Heart right ventricle (tissue), 16 donors: ENCODE measurements around the gene GAPDH. TPM values are rescaled to one million over a fixed set of nuclear protein-coding genes. Genes with fewer than 3 reads are reported as not detected.
"Not testable (repeated sequence)": the region's sequence is repeated elsewhere in the genome, so short reads cannot be mapped to it uniquely, and the experiment has no call there.

Experiments
- ATAC-seq, 8 donors: fragments of 200-7000 bp; cut with Tn5 transposase; one replicate each; pipeline ENCODE4 v1.9.1; 2020; ENCODE audit warnings: mild to moderate bottlenecking in 8 of 8, moderate library complexity in 8 of 8, moderate number of reproducible peaks in 1 of 8
- DNase-seq, 2 donors: peaks; one replicate each; pipeline ENCODE4 v3.0.0-alpha.2; 2020
- H3K27ac ChIP-seq, 10 donors: fragments of 200-600 bp; sonication (generic) in 2 of 10; one replicate each; pipeline versions ENCODE4 v1.5.0 to v1.8.0; 2020 to 2022; ENCODE audit warnings: mild to moderate bottlenecking in 3 of 10
- H3K27me3 ChIP-seq, 7 donors: fragments of 200-600 bp; one replicate each; pipeline ENCODE4 v1.8.0; 2021 to 2022; ENCODE audit warnings: mild to moderate bottlenecking in 2 of 7
- H3K36me3 ChIP-seq, 9 donors: fragments of 200-600 bp; sonication (generic) in 1 of 9; one replicate each; pipeline versions ENCODE4 v1.5.0 to v1.8.0; 2020 to 2022; ENCODE audit warnings: mild to moderate bottlenecking in 2 of 9
- H3K4me1 ChIP-seq, 9 donors: fragments of 200-600 bp; sonication (generic) in 1 of 9; one replicate each; pipeline versions ENCODE4 v1.5.0 to v1.8.0; 2020 to 2022; ENCODE audit warnings: mild to moderate bottlenecking in 4 of 9
- H3K4me3 ChIP-seq, 10 donors: fragments of 200-600 bp; sonication (generic) in 2 of 10; one replicate each; pipeline versions ENCODE4 v1.5.0 to v1.8.0; 2020 to 2022; ENCODE audit warnings: mild to moderate bottlenecking in 7 of 10, moderate library complexity in 2 of 10
- H3K9me3 ChIP-seq, 11 donors: fragments of 200-600 bp in 10 of 11; sonication (generic) in 2 of 11; one replicate each; pipeline versions ENCODE4 v1.5.0 to v1.8.0; 2013 to 2022; ENCODE audit warnings: mild to moderate bottlenecking in 2 of 11, control low read depth in 1 of 11, moderate library complexity in 1 of 11
- WGBS, 2 donors: extraction: QIAGEN DNeasy Blood & Tissue Kit; methylation state at CpG; one replicate each; pipeline ENCODE4 v1.1.7; 2013; ENCODE audit warnings: inconsistent platforms in 1 of 2; 5-methylcytosine and 5-hydroxymethylcytosine counted together
- intact Hi-C, 10 donors: fragments of 100-400 bp; cut with DNase I; formaldehyde crosslinking; loops; one replicate each; pipeline versions ENCODE4 v1.11.1 to v1.14.2; 2022
- polyA plus RNA-seq, 2 donors: library from polyadenylated mRNA; stranded (reverse); fragments of 200-250 nt; gene quantifications; one replicate each; pipeline ENCODE4 v1.2.3, GENCODE V29; 2013
- total RNA-seq, 10 donors: library from RNA; stranded (reverse); fragmentation: NEBNext Ultra II Directional in 3 of 10; extraction: Animal tissue kit (Norgen Biotek cat#: 25700) in 3 of 10; gene quantifications; one replicate each; pipeline versions ENCODE4 v1.2.1 to v1.2.4, GENCODE V29; 2021 to 2023
- TF ChIP-seq, protein P1 (sequence below), 9 donors: fragments of 200-600 bp; sonication (generic) in 2 of 9; IDR thresholded peaks; one replicate each; pipeline versions ENCODE4 v1.5.0 to v1.8.0; 2021 to 2022; ENCODE audit warnings: antibody characterized with exemption in 9 of 9, mild to moderate bottlenecking in 5 of 9, moderate library complexity in 1 of 9
- donor health status: Arrhythmogenic right ventricular cardiomyopathy.
- donor health status: ischemic (EF 13 %, LVEDD 7.1; RV severe dilation, severe dysfunction).
- donor health status: healthy with polysubstance abuse.
- donor health status: DM: no; HTN: yes; CAD: no.
- donor health status: DM: no; HTN: no; CAD: no.
- donor health status: ischemic (EF 25% LVEDD 6.9; RV normal size, moderate dysfunction).
- donor health status: ischemic (EF 25% LVEDD 5.7; RV mildly dilated, moderate dysfunction).
- donor health status: healthy.
- donor health status: DM: yes; HTN: yes; CAD: no.
- donor health status: Ischemic cardiomyopathy.
- donor health status: ischemic (EF 35%, LVEDD 5.7; RV mildly dilated, moderate dysfunction).
- donor health status: nonischemic (EF 11% LVEDD 7.7; RV severe dilation, severe dysfunction).
- donor health status: DM: yes; HTN: yes; CAD: no.
- donor health status: PGD.
- donor health status: ischemic (EF 29% LVEDD 5.4; RV normal size, mild dysfunction).
- donor health status: nonischemic (EF 23%, LVEDD 6.1; RV moderate dilation, normal function).

GAPDH gene
- total and polyA plus RNA-seq, 12 donors = 4,081 to 7,888 (median 4,852) TPM

DNA sequence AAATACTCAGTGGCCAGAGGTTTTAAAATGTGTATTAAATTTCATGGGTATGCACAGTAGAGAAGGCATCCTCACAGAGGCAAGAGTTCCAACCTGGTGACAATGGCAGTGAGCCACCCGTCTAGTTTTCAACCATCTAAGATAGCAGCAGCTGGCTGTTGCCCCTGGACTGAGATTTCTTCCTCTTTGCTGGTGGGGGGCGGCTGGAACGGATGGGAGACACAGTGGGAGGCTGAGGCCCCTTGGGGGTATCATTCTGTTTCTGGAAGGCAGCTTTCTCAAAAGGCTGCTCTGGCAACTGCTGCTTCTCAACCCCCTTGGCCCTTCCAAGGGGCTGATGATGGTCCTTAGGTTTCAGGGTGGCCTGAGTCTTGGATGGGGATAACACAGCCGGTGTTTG lies 22.5 kb downstream of the GAPDH start:
- intact Hi-C loops = loop anchor here in 1 of 10 donors (5.0 kb wide), 1 partner anchor 135 kb away; no protein-coding TSS in a partner anchor
- Histone ChIP-seq H3K4me1 (peaks cover 20 to 54% (median 46%) of the 10 kb centered on the region in 9 donors), H3K36me3 (peaks cover 0 to 56% (median 33%) of the 10 kb centered on the region in 9 donors), H3K27me3 (no peaks in the 10 kb centered on the region), H3K9me3 (no peaks in the 10 kb centered on the region), H3K4me3 (no peak overlapping the region), H3K27ac (peak overlapping the region in 4 of 10 donors; percentile 92 to 93 (median 92))
- 77 to 86% methylated on average over 4 of the region's 4 CpGs for WGBS, 2 donors
- DNase-seq (no peak), ATAC-seq (no peak)
- TF ChIP-seq, protein P1, sequence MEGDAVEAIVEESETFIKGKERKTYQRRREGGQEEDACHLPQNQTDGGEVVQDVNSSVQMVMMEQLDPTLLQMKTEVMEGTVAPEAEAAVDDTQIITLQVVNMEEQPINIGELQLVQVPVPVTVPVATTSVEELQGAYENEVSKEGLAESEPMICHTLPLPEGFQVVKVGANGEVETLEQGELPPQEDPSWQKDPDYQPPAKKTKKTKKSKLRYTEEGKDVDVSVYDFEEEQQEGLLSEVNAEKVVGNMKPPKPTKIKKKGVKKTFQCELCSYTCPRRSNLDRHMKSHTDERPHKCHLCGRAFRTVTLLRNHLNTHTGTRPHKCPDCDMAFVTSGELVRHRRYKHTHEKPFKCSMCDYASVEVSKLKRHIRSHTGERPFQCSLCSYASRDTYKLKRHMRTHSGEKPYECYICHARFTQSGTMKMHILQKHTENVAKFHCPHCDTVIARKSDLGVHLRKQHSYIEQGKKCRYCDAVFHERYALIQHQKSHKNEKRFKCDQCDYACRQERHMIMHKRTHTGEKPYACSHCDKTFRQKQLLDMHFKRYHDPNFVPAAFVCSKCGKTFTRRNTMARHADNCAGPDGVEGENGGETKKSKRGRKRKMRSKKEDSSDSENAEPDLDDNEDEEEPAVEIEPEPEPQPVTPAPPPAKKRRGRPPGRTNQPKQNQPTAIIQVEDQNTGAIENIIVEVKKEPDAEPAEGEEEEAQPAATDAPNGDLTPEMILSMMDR (IDR thresholded peaks at IDR 0.05) = no peak

DNA sequence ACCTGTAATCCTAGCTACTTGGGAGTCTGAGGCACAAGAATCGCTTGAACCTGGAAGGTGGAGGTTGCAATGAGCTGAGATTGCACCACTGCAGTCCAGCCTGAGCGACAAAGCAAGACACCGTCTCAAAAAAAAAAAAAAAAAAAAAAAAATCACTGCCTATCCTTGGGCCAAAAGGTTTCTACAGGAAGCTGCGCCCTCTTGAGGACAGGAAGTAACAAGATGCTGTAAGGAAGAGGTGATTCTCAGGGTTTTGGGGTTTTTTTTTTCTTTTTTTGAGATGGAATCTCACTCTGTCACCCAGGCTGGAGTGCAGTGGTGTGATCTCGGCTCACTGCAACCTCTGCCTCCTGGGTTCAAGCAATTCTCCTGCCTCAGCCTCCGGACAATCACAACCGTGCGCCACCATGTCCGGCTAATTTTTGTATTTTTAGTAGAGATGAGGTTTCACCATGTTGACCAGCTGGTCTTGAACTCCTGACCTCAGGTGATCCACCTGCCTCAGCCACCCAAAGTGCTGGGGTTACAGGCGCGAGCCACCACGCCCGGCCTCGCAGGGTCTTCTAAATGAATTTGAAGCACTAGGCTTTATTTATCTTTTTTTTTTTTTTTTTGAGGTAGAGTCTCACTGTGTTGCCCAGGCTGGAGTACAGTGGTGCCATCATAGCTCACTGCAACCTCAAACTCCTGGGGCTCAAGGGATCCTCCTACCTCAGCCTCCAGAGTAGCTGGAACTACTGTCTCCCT lies 23.9 kb downstream of the GAPDH start:
- Histone ChIP-seq H3K36me3 (peaks cover 0 to 70% (median 46%) of the 10 kb centered on the region in 9 donors), H3K4me1 (peaks cover 7 to 41% (median 32%) of the 10 kb centered on the region in 9 donors), H3K27ac (peak overlapping the region in 3 of 10 donors; percentile 29 to 46 (median 30))
- H3K4me3 ChIP-seq, H3K27me3 ChIP-seq, DNase-seq, ATAC-seq, H3K9me3 ChIP-seq: not testable (repeated sequence)
- 70 to 73% methylated on average over 14 of the region's 14 CpGs for WGBS, 2 donors
- TF ChIP-seq, protein P1 (IDR thresholded peaks at IDR 0.05) = peak in 8 of 9 donors; percentile 16 to 63 (median 46)
- intact Hi-C loops = loop anchor here in 2 of 10 donors (2.0 to 5.0 kb wide), 2 partner anchors 135 to 136 kb away; no protein-coding TSS in a partner anchor

DNA sequence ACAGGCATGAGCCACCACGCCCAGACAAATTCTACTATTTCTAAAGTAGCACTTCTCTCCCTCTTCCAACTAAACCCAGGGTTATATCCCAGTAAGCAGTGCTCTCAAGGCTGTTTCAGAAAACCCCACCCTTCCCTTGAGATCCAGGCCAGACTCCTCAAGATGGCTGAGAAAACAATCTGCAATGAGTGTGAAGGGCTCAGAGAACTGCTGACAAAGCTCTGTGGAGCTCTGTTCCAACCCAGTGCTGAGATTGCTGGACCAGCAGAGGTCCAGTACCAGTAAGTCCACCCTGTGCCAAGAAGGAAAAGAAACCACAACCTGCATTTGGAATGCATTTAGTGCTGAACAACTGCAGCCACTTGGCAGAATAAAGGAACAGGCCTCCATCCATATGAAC lies 25.2 kb downstream of the GAPDH start:
- ATAC-seq = no peak
- H3K36me3 ChIP-seq = peaks cover 0 to 78% (median 54%) of the 10 kb centered on the region in 9 donors
- H3K4me1 ChIP-seq = peaks cover 0 to 28% (median 19%) of the 10 kb centered on the region in 9 donors
- intact Hi-C loops = loop anchor here in 2 of 10 donors (2.0 to 5.0 kb wide), 2 partner anchors 137 kb away; no protein-coding TSS in a partner anchor
- H3K9me3 ChIP-seq = no peaks in the 10 kb centered on the region
- WGBS, 2 donors = 96% methylated on average over 1 of the region's 1 CpG
- DNase-seq = no peak
- H3K27ac ChIP-seq = no peak overlapping the region
- TF ChIP-seq, protein P1 (IDR thresholded peaks at IDR 0.05) = no peak
- H3K27me3 ChIP-seq = no peaks in the 10 kb centered on the region
- H3K4me3 ChIP-seq = no peak overlapping the region

DNA sequence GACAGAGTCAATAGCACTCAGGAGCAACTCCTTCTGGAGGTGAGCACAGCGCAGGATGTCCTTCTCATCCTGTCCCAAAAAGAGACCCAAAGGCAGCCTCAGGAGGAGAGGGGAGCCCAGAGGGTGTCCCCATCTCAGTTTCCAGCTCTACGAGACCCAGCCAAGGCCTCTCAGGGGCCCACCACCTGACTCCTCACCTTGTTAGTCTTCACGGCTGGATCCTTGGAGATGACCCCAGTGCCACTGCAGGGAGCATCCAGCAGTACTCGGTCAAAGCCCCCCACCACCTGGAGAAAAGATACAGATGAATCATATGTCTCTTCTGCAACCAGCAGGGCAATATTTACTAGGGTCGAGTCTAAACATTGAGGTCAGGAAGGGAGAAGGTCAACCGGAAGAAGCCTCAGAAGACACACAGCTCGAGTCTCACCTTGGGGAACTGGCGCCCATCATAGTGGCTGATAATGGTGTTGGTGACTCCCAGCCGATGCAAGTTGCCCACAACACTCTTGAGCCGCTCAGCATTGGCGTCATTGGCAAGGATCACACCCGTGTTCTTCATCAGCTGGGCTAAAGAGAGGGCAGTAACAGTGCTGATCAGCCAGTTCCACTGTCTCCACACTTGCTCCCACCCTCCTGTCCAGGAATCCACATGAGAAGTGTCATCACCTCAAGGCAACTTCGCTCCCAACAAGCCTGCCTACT lies 26.3 kb downstream of the GAPDH start:
- WGBS, 2 donors = 91 to 92% methylated on average over 13 of the region's 13 CpGs
- Histone ChIP-seq H3K4me3 (no peak overlapping the region), H3K36me3 (peaks cover 0 to 89% (median 56%) of the 10 kb centered on the region in 9 donors), H3K4me1 (peaks cover 0 to 20% (median 13%) of the 10 kb centered on the region in 9 donors), H3K27ac (no peak overlapping the region), H3K9me3 (no peaks in the 10 kb centered on the region), H3K27me3 (no peaks in the 10 kb centered on the region)
- intact Hi-C loops = loop anchor here in 1 of 10 donors (5.0 kb wide), 2 partner anchors 42 to 92 kb away; no protein-coding TSS in a partner anchor
- no peak for DNase-seq
- no peak for ATAC-seq
- TF ChIP-seq, protein P1 (IDR thresholded peaks at IDR 0.05) = no peak
